ENCODE results near the gene RBM39.

RBM39 gene

DNA sequence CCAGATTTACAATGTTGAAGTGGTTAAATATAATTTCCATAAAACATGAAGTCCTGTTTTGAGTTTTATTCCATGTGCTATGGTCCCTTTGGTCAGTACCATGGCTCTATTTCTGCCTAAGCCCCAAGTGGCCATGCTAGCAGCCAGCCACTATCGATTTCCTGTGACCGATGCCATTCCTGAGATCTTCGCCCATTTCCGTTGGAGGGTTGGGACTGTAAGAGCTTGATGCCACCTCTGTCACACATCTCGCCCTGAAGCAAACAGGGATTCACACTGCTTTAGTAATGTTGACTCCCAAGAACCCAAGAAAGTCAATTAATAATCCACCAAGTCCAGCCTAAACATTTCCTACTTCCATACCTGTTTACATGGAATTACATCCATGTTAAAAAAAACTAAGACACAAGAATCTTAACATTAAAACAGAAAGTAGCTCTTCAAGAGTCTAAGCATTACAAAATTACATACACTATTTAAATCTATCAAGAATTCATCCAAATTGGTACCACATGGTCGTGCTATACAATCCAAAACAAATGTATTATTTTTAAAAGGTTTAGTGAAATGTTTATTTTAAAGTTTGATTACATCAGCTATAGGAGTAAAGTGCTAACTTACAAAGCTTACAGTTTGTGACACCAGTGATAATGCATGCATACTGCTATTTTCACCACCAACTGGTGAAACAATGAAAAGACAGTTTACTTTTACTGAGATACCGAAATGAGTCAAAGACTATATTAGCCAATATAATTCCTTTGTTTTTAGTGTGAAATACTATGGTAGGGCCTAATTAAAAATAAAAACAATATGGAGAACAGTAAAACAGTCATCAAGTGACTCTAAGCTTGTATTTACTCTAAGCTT lies 2.5 kb downstream of the RBM39 start:
- CTCF ChIA-PET, result interaction anchor here (0.6 to 1.4 kb wide), 8 partner anchors 9 to 215 kb away, joined by 3 to 10 read pairs (median 4); partner anchors contain the start of genes PHF20 and SCAND1
- peak overlapping the region; percentile 98 for H3K27ac Mint-ChIP-seq
- H3K4me3 Mint-ChIP-seq, result peak overlapping the region; percentile 86
- H3K27me3 Mint-ChIP-seq, result no peaks in the 10 kb centered on the region
- H3K36me3 Mint-ChIP-seq, result peaks cover 54% of the 10 kb centered on the region
- peaks cover 59% of the 10 kb centered on the region for H3K4me1 Mint-ChIP-seq
- no peak for DNase-seq
- no peaks in the 10 kb centered on the region for H3K9me3 Mint-ChIP-seq

DNA sequence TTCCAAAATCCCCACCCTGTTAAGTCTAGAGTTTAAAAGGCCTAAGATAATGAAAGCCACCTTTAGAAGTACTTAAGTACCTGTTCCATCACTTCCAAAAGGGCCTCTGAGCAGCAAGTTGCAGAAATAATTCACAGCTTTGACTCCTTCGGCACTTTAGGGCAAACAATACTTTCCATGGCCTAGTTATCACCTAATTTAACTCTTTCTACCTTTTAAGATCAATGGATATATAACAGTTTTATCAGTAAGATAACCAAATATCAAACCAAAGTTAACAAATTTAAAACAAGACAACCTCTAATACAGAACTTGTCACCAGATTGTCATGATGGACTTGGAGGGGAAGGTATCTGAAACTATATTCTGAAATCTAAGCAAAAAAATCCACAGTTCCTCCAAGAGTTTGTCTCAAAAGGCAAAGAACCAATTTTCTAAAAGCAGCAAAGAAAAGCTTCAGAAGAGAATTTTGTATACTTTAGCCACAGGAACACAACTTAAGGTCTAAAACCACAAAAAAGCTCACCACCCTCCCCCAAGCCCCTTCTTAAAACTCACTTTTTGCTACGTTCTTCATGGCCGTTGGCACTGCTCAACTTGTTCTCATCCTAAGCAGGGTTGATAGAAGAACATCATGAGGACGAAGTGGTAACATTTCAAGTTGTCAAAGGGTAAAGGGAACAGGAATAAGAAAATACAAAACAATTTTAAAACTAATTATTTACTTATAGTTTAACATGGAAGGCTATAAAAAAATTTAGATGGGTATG lies 3.5 kb downstream of the RBM39 start:
- Mint-ChIP-seq H3K4me1 (peaks cover 59% of the 10 kb centered on the region), H3K27me3 (no peaks in the 10 kb centered on the region), H3K36me3 (peaks cover 62% of the 10 kb centered on the region), H3K9me3 (no peaks in the 10 kb centered on the region), H3K27ac (no peak overlapping the region), H3K4me3 (peak overlapping the region; percentile 43)
- no peak for DNase-seq
- CTCF ChIA-PET, result no interaction called here

- DNase-seq, result no peak
These were observed 4.2 kb downstream of the RBM39 start for GRCh38 chr20:35737865-35738333.

DNA sequence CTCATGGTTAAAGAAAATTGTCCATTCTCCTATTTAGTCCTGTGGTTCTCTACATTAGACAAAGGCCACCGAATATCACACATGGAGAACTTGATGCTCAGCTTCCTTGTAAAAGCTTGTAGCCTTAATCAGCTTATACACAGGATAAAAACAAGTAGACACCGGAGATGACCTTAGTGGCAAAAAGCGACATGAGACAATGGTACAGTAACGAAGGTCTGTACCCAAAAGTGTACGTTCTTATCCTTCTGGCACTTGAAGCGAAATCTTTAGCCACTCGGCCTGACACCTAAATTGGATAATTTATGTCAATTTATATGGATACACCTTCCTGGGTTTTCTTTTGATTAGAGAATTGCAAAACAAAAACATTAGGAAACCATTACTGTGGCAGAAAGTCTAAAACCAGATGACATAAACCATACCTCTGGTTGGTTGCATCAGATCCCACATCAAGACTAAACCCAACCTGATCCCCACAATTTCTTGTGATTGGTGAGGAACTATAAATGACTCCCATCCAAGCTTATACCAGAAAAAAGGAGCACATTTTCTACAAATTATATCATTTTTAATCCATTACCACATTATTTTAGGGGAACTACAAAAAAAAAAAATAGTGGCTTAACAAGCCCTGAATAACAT lies 6.1 kb downstream of the RBM39 start:
- no peaks in the 10 kb centered on the region for H3K9me3 Mint-ChIP-seq
- H3K4me3 Mint-ChIP-seq, result no peak overlapping the region
- CTCF ChIA-PET, result interaction anchor here (1.0 kb wide), 1 partner anchor 148 kb away, joined by 3 read pairs; no protein-coding TSS in a partner anchor
- H3K27me3 Mint-ChIP-seq, result no peaks in the 10 kb centered on the region
- no peak for DNase-seq
- H3K36me3 Mint-ChIP-seq, result peaks cover 59% of the 10 kb centered on the region
- H3K27ac Mint-ChIP-seq, result no peak overlapping the region
- H3K4me1 Mint-ChIP-seq, result peaks cover 68% of the 10 kb centered on the region

More at GRCh38 chr20:35737865-35738333, 4.2 kb downstream of the RBM39 start:
- peaks cover 59% of the 10 kb centered on the region for H3K4me1 Mint-ChIP-seq
- no peaks in the 10 kb centered on the region for H3K27me3 Mint-ChIP-seq
- H3K27ac Mint-ChIP-seq, result peak overlapping the region; percentile 11
- peaks cover 60% of the 10 kb centered on the region for H3K36me3 Mint-ChIP-seq
- CTCF ChIA-PET, result no interaction called here
- H3K4me3 Mint-ChIP-seq, result no peak overlapping the region
- H3K9me3 Mint-ChIP-seq, result no peaks in the 10 kb centered on the region

DNA sequence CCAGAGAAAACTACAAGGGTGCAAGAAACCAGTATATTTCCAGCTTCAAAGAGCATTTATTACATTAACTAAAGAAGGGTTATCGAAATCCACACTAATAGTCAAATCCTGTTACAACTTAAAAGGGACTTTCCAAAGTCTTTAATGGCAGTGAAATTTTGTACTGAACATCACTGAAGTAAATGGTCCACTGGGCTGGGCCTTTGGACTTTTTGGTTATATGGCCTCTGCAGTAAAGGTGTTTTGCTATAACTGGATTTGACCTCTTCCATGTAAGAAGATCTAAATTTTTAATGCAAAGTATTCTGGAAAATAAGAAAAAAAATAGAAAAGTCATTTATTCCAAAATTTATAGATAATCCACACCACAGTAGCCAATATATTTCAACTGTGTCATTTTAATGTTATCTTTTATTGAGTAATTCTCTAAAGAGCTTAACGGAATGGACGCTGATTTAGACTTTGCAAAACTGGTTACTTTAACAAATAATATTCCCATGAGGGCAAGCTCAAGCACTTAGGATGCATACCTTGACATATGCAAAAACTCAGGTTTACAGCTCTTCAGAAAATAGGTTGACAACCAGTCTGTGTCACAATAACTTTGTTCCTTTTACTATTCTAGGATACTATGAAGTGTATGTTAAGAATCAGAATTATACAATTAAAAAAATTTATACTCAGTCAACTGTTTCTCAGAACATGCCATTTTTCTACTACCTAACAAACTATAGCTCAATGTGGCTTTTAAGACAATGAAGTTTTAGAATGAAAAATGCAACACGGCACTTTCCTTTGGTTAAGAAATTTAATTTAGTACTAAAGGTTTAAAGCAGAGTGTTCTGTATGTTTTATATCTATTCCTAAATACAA lies 7.0 kb downstream of the RBM39 start:
- peaks cover 65% of the 10 kb centered on the region for H3K4me1 Mint-ChIP-seq
- H3K27me3 Mint-ChIP-seq, result no peaks in the 10 kb centered on the region
- H3K36me3 Mint-ChIP-seq, result peaks cover 58% of the 10 kb centered on the region
- H3K9me3 Mint-ChIP-seq, result no peaks in the 10 kb centered on the region
- CTCF ChIA-PET, result interaction anchor here (1.0 kb wide), 1 partner anchor 149 kb away, joined by 3 read pairs; no protein-coding TSS in a partner anchor
- no peak for DNase-seq
- H3K27ac Mint-ChIP-seq, result no peak overlapping the region
- peak overlapping the region; percentile 11 for H3K4me3 Mint-ChIP-seq

DNA sequence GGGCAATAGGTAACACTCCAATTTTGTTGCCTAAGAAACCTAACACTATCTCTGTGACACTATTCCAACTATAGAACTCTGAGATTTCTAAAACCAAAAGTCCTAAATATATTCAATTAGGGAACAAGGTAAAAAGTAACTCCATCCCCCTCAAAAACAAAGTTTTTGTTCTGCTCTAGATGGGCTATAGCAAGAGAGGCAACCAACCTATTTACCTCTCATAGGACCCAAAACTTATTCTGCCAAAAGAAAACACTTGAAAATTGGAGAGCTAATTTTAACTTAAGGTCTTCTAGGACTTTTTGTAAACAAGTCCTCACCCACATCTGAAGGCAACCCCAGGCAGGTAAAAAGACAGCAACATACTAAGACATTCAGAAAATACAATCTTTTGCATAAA lies 7.7 kb downstream of the RBM39 start:
- CTCF ChIA-PET, result no interaction called here

GRCh38 chr20:35732644-35732982 lies 9.4 kb downstream of the RBM39 start:
- Mint-ChIP-seq H3K36me3 (peaks cover 49% of the 10 kb centered on the region), H3K27ac (no peak overlapping the region), H3K4me3 (no peak overlapping the region), H3K9me3 (no peaks in the 10 kb centered on the region), H3K27me3 (no peaks in the 10 kb centered on the region), H3K4me1 (peaks cover 45% of the 10 kb centered on the region)
- CTCF ChIA-PET, result no interaction called here
- no peak for DNase-seq

More for the DNA sequence above, 7.7 kb downstream of the RBM39 start:
- H3K36me3 Mint-ChIP-seq, result peaks cover 58% of the 10 kb centered on the region
- no peaks in the 10 kb centered on the region for H3K27me3 Mint-ChIP-seq
- peak overlapping the region; percentile 11 for H3K4me3 Mint-ChIP-seq
- peaks cover 60% of the 10 kb centered on the region for H3K4me1 Mint-ChIP-seq
- DNase-seq, result no peak
- H3K27ac Mint-ChIP-seq, result peak overlapping the region; percentile 30
- no peaks in the 10 kb centered on the region for H3K9me3 Mint-ChIP-seq

GRCh38 chr20:35731862-35732643 lies 10.0 kb downstream of the RBM39 start:
- DNase-seq, result no peak
- CTCF ChIA-PET, result interaction anchor here (1.3 to 1.8 kb wide), 2 partner anchors 8 to 12 kb away, joined by 3 to 10 read pairs; no protein-coding TSS in a partner anchor
- no peaks in the 10 kb centered on the region for H3K9me3 Mint-ChIP-seq
- H3K4me1 Mint-ChIP-seq, result peaks cover 45% of the 10 kb centered on the region
- no peak overlapping the region for H3K4me3 Mint-ChIP-seq
- H3K27me3 Mint-ChIP-seq, result no peaks in the 10 kb centered on the region
- no peak overlapping the region for H3K27ac Mint-ChIP-seq
- peaks cover 46% of the 10 kb centered on the region for H3K36me3 Mint-ChIP-seq

- Mint-ChIP-seq H3K4me1 (peaks cover 48% of the 10 kb centered on the region), H3K36me3 (peaks cover 50% of the 10 kb centered on the region), H3K4me3 (no peak overlapping the region), H3K9me3 (no peaks in the 10 kb centered on the region), H3K27me3 (no peaks in the 10 kb centered on the region), H3K27ac (no peak overlapping the region)
- CTCF ChIA-PET, result interaction anchor here (1.3 to 1.8 kb wide), 2 partner anchors 8 to 12 kb away, joined by 3 to 10 read pairs; no protein-coding TSS in a partner anchor
- DNase-seq, result no peak
These were observed 10.6 kb downstream of the RBM39 start for GRCh38 chr20:35731469-35731788.

GRCh38 chr20:35730583-35731468 lies 11.2 kb downstream of the RBM39 start:
- H3K27ac Mint-ChIP-seq, result no peak overlapping the region
- no peak for DNase-seq
- H3K9me3 Mint-ChIP-seq, result no peaks in the 10 kb centered on the region
- peaks cover 47% of the 10 kb centered on the region for H3K36me3 Mint-ChIP-seq
- CTCF ChIA-PET, result interaction anchor here (1.3 to 1.8 kb wide), 3 partner anchors 9 to 218 kb away, joined by 3 to 10 read pairs (median 3); no protein-coding TSS in a partner anchor
- peaks cover 42% of the 10 kb centered on the region for H3K4me1 Mint-ChIP-seq
- H3K4me3 Mint-ChIP-seq, result no peak overlapping the region
- no peaks in the 10 kb centered on the region for H3K27me3 Mint-ChIP-seq

GRCh38 chr20:35729836-35730582 lies 12.1 kb downstream of the RBM39 start:
- peaks cover 39% of the 10 kb centered on the region for H3K4me1 Mint-ChIP-seq
- no peak overlapping the region for H3K4me3 Mint-ChIP-seq
- no peak overlapping the region for H3K27ac Mint-ChIP-seq

More at GRCh38 chr20:35729836-35730582, 12.1 kb downstream of the RBM39 start:
- CTCF ChIA-PET, result interaction anchor here (1.4 to 1.8 kb wide), 2 partner anchors 10 to 218 kb away, joined by 3 to 10 read pairs; no protein-coding TSS in a partner anchor
- H3K9me3 Mint-ChIP-seq, result no peaks in the 10 kb centered on the region
- no peak for DNase-seq
- H3K27me3 Mint-ChIP-seq, result no peaks in the 10 kb centered on the region
- peaks cover 49% of the 10 kb centered on the region for H3K36me3 Mint-ChIP-seq

Data from activated naive CD4-positive, alpha-beta T cell treated with anti-CD3 and anti-CD28 coated beads, Interleukin-2, amount 10 ng/mL, durations not matched to agents 7 days and 5 days (primary cell).